GM19238 (cell line): ENCODE results near the gene REC114.
"Not testable (repeated sequence)": the region's sequence is repeated elsewhere in the genome, so short reads cannot be mapped to it uniquely, and the experiment has no call there.

Source experiments
- DNase-seq: peaks from one replicate; pipeline ENCODE4 v3.0.0; 2011; ENCODE audit warnings: low spot score; ENCODE audit not compliant: insufficient read length

The REC114 gene

DNA sequence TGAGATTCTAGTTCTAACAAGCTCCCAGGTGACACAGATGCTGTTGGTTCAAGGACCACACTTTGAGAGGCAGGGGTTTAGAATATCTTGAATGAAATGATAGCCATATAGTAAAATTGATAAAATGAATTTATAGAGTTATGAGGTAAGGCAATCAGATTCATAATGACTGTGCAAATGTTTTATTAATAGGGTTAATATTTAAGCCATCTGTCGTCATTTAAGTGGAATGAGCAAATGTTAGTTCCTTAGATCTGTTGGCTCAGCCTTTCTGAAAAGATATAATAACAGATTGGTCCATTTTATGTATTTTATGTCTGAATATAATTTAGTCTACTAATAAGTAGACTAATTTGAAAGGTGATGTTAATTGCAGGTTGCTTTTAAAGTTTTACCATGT lies 12.9 kb downstream of the REC114 start:
- DNase-seq: no peak

DNA sequence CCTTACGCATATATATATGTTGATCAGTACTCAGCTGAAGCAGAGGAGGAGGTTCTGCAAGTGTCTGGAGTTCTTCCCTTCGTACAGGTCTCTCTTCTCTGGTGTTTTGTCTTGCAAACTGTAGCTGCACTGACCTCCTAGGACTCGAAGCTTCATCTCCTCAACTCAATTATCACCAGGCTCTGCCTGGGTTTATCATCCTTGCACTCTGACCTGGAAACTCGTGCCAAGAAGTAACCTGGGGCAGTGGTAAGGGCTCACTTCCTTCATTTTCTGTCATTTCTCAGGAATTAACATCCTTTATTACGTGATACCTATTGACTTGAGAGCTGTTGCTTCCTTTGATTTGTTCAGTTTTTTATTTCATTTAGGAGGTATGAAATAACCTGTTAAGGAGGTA lies 14.4 kb downstream of the REC114 start:
- no peak for DNase-seq

DNA sequence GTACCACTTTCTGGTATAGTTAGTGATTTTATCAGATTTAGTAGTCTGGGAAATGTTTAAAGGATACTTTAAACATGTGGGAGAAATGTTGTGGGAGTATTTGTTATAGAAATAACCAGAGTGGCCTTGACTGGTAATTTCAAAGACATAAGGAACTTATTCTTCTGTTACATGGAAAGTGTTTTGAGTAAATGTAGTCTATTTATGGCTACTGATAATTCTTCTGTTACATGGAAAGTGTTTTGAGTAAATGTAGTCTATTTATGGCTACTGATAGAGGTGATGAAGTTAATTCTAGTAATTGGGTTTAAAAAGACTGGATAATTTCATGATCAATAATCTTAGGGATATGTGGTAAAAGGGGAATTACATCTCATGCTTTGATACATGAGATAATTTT lies 17.7 kb downstream of the REC114 start:
- no peak for DNase-seq

DNA sequence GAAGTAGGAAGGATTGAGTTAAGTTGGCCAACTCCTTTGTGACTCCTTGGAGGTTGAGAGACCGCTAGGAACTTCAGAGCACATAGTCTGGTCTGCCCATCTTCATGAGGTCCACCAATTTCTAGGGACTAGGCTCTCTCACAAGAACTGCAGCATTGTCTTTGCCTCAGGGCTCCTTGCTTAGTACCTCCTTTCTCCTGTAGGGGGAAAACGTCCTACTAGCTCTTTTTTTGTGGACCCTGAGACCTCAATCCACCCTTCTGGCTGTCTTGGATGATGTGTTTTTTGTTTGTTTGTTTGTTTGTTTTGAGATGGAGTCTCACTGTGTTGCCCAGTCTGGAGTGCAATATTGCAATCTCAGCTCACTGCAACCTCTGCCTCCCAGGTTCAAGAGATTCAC lies 21.6 kb downstream of the REC114 start:
- DNase-seq: no peak

DNA sequence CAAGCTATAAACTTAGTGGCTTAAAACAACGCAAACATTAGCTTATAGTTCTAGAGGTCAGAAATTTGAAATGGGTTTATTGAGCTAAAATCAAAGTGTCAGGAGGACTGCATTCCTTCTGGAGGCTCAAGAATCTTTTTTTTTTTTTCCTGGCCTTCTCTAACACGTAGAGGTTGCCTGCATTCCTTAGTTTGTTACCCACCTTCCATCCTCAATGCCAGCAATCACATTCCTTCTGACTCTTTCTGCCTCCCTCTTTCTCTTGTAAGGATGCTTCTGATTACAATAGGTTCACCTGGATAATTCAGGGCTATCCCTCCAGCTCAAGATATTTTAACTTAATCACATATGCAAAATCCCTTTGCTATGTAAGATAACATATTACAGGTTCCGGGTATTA lies 24.8 kb downstream of the REC114 start:
- DNase-seq: no peak

DNA sequence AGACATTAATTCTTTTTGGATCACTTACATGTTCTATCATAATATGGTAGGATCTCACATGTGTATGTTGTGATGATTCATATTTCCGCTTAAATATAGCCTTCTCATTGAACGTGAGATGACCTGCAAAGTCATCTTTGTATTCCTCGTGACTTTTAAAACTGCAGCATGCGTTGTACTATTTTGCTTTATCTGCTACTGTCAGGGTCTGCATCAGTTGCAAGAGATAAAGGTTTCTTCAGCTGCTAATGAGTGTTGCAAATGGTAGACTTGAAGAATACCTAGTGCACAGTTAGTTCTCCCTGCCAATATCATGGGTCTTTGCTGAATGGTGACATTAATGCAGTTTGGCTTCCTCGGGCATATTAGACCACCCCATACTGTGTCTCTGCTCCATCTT lies 31.8 kb downstream of the REC114 start:
- no peak for DNase-seq

DNA sequence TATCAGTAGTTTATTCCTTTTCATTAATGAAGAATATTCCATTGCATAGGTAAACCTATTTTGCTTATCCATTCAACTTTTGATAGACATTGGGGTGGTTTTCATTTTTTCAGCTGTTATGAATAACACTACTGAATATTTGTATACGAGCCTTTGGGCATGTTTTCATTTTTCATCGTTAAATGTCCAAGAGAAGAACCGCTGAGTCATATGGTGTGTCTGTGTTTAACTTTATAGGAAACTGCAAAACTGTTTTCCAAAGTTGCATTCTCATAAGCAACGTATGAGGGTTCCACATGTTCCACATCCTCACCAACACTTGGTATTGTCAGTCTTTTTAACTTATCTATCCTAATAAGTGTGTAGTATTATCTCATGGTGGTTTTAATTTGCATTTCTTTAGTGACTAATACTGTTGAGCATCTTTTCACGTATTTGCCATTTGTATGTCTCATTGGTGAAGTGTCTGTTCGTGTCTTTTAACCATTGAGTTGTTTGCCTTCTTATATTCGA lies 33.8 kb downstream of the REC114 start:
- DNase-seq: no peak

DNA sequence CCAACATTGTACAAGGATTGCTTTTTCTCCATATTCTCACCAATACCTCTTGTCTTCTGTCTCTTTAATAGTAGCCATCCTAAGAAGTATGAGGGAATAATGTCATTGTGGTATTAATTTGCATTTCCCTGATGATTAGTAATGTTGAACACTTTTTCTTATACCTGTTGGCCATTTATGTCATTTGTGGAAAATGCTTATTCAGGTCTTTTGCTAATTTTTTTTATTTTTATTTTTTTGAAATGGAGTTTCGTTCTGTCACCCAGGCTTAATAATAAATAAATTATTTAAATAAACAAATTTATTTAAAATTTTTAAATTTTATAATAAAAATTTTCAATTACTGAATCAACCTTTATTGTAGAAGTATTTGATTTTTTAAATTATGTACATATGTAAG lies 37.1 kb downstream of the REC114 start:
- DNase-seq: no peak

DNA sequence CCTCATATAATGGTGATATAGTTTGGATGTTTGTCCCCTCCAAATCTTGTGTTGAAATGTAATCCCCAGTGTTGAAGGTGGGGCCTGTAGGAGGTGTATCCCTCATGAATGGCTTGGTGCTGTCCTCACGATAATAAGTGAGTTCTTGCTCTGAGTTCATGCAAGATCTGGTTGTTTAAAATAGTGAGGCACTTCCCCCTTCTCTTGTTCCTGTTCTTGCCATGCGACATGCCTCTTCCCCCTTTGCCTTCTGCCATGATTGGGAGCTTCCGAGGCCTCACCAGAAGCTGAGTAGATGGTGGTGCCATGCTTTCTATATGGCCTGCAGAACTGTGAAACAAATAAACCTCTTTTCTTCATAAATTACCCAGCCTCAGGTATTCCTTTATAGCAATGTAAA lies 39.2 kb downstream of the REC114 start:
- no peak for DNase-seq

DNA sequence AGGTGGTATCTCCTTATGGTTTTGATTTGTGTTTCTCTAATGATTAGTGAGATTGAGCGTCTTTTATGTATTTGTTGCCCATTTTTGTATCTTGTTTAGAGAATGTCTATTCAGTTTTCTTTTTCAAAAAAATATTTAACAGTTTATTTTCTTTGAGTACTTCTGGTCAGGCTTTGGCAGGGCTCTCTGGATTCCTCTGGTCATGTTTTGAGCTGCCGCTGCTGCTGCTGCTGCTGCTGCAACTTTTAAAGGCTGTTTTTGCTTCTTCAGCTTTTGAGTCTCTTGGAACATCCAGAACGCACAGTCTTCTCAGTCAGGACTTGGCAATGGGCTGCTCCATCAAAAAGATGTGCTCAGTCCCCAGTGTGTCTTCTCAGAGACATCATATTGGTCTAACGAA lies 40.1 kb downstream of the REC114 start:
- no peak for DNase-seq

DNA sequence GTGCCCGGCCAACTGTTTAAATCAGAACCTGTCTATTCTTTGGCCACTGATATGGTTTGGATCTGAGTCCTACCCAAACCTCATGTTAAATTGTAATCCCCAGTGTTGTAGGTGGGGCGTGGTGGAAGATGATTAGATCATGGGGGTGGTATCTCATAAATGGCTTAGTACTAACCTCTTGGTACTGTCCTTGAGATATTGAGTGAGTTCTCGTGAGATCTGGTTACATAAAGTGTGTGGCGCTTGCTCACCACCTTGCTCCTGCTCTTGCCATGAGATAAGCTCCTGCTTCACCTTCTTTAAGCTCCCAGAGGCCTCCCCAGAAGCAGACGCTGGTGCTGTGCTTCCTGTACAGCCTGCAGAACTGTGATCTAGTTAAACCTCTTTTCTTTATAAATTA lies 42.4 kb downstream of the REC114 start:
- DNase-seq: no peak

DNA sequence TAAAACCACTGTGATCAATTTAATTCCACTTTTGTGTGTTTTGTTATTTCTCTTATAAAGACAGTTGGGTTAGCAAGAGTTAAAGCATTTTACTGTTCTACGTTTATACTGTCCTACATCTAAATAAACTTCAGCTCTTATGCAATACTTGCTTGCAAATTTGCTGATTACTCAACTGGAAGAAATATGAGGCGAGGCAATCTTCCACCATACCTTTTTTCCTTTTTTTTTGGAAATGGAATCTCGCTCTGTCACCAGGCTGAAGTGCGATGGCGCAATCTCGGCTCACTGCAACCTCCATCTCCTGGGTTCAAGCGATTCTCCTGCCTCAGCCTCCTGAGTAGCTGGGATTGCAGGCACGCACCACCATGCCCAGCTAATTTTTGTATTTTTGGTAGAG lies 42.9 kb downstream of the REC114 start:
- not testable (repeated sequence) for DNase-seq

DNA sequence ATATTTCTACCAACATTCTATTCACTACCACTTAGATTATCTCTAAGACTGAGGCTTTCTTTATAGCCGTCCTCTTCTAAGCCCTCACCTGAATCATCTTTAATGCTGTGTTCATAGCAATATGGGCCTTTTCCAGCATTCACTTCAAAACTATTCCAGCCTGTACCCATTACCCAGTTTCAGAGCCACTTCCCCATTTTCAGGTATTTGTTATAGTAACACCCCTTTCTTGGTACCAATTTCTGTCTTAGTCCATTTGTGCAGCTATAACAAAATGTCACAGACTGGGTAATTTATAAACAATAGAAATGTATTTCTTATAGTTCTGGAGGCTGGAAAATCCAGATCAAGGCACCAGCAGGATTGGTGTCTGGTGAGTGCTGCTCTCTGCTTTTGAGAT lies 45.7 kb downstream of the REC114 start:
- no peak for DNase-seq

DNA sequence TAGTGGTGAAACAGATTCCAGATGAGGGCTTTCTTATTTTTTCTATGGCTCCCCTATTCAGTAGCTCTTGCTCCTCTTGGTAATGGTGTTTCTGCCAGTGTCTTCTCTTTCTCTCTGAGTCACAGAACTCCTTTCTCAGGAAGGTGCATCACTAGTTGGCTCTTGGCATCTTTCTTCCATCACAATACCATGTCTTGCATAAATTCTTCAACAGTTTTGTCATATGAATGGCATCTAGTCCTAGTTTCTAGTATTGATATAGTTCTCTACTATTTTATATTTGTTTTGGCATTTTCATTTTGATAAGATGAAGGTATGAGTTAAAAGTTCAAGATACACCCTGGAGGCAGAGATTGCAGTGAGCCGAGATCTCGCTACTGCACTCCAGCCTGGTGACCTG lies 51.0 kb downstream of the REC114 start:
- DNase-seq: no peak

DNA sequence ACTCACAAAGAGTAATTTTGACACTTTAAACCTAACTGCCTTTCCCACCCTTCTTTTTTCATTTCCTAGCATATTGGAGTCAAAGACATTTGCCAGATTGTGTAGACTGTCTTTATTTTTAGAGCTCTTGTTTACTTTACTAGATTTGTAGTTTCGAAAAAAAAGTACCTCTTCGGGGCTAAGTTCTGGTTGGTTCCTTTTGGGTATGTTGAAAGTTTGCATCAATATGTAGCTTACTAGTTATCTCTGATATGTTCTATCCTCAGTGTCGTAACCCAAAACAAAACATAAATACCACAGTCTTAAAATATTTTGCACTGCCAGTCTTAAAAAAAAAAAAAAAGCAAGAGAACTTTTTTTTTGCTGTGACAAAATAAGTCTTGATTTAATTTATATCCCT lies 52.2 kb downstream of the REC114 start:
- DNase-seq: no peak

DNA sequence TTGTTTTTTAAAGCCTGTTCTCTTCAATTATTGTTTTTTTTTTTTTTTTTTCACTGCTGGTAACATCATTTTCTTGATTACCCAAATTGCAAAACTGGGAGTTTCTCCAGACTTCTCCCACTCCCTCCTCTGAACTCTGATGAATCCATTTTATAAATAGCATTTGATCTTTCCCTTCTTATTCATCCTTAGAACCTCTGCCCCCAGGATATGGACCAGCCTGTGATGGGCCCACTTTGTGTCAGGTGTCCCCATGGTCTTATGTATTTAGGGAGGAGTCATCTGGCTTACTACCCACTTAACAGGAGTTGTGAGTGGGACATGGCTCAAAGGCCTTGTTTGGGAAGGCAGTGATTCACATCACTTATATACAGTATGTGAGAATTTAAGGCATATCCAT lies 57.7 kb downstream of the REC114 start:
- DNase-seq: no peak

DNA sequence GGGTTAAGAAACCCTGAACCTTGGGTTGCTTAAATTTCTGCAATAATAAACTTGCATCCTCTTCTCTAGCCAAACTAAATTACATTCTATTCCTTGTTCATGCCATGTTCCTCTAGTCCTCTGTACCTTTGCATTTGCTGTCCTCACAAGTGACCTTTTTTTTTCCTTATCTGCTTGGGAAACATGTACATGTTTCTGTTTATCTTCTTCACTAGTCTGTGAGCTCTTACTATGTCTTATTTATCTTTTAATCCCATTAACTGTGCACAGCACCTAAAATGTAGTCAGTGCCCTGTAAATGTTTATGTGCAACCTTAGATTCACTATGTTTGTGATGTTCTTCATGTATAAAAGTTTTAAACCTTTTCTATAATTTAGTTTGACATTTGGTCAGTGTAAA lies 61.9 kb downstream of the REC114 start:
- no peak for DNase-seq

DNA sequence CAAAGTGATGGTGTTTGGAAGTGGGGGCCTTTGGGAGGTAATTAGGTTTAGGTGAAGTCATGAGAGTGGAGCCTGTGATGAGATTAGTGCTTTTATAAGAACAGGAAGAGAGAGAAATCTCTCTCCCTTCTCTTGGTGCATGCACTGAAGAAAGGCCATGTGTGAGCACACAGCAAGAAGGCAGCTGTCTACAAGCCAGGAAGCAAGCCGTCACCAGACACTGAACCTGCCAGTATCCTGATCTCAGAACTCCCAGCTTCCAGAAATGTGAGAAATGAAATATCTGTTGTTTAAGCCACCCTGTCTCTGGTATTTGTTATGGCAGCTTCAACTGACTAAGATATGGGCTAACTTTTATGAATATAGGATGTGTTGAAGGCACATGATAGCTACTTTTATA lies 72.6 kb downstream of the REC114 start:
- DNase-seq: no peak

DNA sequence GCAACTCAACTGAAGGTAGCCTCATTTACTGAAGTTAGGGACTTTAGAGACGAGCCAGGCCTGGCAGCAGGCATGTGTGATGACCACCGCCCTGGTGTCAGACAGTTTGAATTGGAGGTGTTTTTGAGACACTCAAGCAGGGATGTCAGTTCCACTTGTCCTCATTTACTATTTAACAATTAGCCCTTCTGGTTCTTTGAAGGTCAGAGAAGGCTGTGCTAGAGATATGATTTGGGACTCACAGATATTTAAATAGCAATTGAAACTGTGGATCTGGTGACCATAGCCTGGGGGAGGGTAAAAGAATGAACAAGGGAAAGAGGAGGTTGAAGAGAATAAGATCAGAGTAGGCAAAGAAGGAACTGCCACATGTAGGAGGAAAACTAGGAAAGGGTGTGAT lies 74.6 kb downstream of the REC114 start:
- no peak for DNase-seq

DNA sequence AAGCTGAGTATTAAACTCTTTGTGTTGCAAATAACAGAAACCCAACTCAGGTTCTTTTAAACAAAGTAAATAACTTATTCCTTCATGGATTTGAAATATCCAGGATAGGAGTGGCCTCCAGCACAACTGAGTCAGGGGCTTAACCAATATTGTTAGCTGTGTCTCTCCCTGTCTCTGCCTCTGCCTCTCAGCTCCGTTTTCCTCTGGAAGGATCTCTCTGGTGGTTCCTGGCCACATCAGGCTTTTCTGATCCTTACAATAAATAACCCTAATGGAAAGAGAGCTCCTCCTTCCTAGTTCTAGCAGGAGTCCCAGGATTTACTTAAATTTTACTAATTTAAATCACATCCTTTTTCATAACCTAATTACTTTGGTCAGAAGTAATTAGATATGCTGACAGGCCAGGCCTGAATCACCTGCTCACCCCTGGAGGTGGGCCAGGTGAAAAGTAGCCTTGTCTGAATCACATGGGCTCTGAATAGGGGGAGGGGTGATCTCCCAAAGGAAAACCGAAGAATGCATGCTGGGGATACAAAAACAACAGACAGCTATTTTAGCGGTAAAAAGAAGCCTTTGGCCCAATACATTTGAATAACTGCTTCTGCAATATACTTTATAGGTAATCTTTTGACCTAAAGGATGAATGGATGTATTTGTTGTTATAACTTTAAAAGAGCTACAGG lies 75.4 kb downstream of the REC114 start:
- DNase-seq: no peak

DNA sequence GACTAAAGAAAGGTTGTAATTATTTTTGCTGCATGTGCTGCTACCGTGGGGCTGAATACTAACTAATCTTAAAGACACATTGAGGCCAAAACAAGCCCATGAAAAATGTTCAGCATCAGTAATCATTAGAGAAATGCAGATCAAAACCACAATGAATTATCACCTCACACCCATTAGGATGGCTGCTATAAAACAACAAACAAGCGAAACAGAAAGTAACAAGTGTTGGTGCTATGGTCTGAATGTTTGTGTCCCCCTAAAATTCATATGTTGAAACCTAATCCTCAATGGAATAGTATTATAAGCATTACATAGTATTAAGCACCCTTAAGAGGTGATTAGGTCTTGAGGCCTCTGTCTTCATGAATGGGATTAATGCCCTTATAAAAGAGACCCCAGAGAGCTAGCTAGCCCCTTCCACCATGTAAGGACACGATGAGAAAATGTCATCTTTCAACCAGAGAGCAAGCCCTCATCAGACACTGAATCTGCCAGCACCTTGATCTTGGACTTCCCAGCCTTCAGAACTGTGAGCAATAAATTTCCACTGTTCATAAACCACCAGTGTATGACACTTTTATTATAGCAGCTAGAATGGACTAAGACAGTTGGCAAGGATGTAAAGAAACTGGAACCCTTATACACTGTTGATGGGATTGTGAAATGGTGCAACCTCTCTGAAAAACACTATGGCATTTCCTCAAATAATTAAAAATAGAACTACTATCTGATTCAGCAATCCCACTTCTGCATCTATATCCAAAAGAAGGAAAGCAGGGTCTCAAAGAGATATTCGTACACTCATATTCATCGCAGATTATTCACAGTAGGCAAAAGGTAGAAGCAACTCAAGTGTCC lies 76.1 kb downstream of the REC114 start:
- DNase-seq: no peak

DNA sequence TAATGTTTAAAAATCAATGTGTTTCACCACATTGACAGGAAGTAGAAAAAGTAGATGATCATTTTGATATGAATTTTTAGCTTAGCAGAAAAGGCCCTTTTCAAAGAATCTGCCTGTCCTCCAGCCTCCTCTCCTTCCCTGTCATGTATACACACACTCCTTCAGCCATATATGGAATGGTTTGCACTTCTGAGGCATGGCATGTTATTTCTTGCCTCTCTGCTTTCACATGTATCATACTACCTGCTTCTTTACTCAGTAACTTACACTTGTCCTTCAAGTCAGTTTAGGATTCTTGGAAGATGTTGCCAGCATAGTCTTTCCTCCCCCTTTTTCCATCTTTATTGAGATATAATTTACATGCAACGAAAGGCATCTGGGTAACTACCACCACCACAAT lies 79.0 kb downstream of the REC114 start:
- no peak for DNase-seq

DNA sequence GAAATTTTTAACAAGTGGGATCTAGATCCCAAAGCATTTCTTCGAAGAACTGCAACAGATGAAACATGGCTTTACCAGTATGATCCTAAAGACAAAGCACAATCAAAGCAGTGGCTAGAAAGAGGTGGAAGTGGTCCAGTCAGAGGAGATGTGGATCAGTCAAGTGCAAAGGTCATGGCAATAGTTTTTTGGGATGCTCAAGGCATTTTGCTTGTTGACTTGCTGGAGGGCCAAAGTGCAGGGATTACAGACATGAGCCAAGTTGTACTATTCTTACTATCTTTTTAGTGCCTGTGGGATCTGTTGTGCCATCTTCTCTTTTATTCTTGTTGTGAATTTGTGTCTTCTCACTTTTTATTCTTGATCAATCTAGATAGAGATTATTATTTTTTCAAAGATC lies 82.0 kb downstream of the REC114 start:
- no peak for DNase-seq
